Measurements from ENCODE around the gene ARFIP2. TPM values are rescaled to one million over a fixed set of nuclear protein-coding genes. Genes with fewer than 3 reads are reported as not detected.

ARFIP2 gene
- polyA plus RNA-seq, 1 experiment, result 79.1 TPM

GRCh38 chr11:6473451-6474412 is 7.4 kb downstream of the ARFIP2 start, which contains the start of gene TRIM3:
TRIM3 (minus strand) TSS chr11:6473941; CDS start chr11:6465695, 8,246 bp downstream.
- ChIA-PET CTCF (interaction anchor here (0.8 to 5.0 kb wide), 4 partner anchors 30 to 1558 kb away, joined by 3 to 44 read pairs (median 6); no protein-coding TSS in a partner anchor), POLR2A (interaction anchor here (0.6 to 2.3 kb wide), 5 partner anchors 8 to 209 kb away, joined by 3 to 9 read pairs (median 3); partner anchors contain the start of genes APBB1 and MRPL17)
- peak within 1 kb of the TSS; percentile 84 for H3K4me3 ChIP-seq (ENCODE audit: low read depth, low read length)
- no peaks in the 10 kb centered on the region for H3K27me3 ChIP-seq (ENCODE audit: control insufficient read depth, insufficient read depth, low read length)
- TF ChIP-seq CTCF (IDR thresholded peaks at IDR 0.05; ENCODE audit: low read depth, low read length), result peak; percentile 57
- peak; percentile 50 for DNase-seq (ENCODE audit: low read depth, low spot score)
- no peaks in the 10 kb centered on the region; the same call in 1 of the 2 replicates for H3K9me3 ChIP-seq (ENCODE audit: control insufficient read depth, insufficient read depth, low read length)
- H3K27ac ChIP-seq (ENCODE audit: low read depth, low read length), result peak within 1 kb of the TSS; percentile 94

GRCh38 chr11:6472934-6473333 is 8.2 kb downstream of the ARFIP2 start:
- peak overlapping the region; percentile 84 for H3K4me3 ChIP-seq (ENCODE audit: low read depth, low read length)
- H3K27me3 ChIP-seq (ENCODE audit: control insufficient read depth, insufficient read depth, low read length), result no peaks in the 10 kb centered on the region
- no peak for DNase-seq (ENCODE audit: low read depth, low spot score)
- H3K9me3 ChIP-seq (ENCODE audit: control insufficient read depth, insufficient read depth, low read length), result no peaks in the 10 kb centered on the region; the same call in 1 of the 2 replicates
- no peak overlapping the region for H3K27ac ChIP-seq (ENCODE audit: low read depth, low read length)
- ChIA-PET CTCF (interaction anchor here (2.1 to 5.0 kb wide), 2 partner anchors 29 to 95 kb away, joined by 7 to 44 read pairs; no protein-coding TSS in a partner anchor), POLR2A (interaction anchor here (1.0 to 2.3 kb wide), 4 partner anchors 9 to 210 kb away, joined by 3 to 9 read pairs (median 3); partner anchors contain the start of genes APBB1 and MRPL17)
- no peak for TF ChIP-seq CTCF (IDR thresholded peaks at IDR 0.05; ENCODE audit: low read depth, low read length)

GRCh38 chr11:6469599-6469998 is 11.5 kb downstream of the ARFIP2 start:
- DNase-seq (ENCODE audit: low read depth, low spot score), result no peak
- TF ChIP-seq CTCF (IDR thresholded peaks at IDR 0.05; ENCODE audit: low read depth, low read length), result no peak
- Histone ChIP-seq H3K4me3 (ENCODE audit: low read depth, low read length) (no peak overlapping the region), H3K9me3 (ENCODE audit: control insufficient read depth, insufficient read depth, low read length) (no peaks in the 10 kb centered on the region; the same call in 1 of the 2 replicates), H3K27me3 (ENCODE audit: control insufficient read depth, insufficient read depth, low read length) (no peaks in the 10 kb centered on the region), H3K27ac (ENCODE audit: low read depth, low read length) (no peak overlapping the region)
- ChIA-PET CTCF (interaction anchor here (0.8 to 2.3 kb wide), 4 partner anchors 26 to 213 kb away, joined by 3 to 17 read pairs (median 9); partner anchors contain the start of gene MRPL17), POLR2A (interaction anchor here (1.8 kb wide), 1 partner anchor 50 kb away, joined by 4 read pairs; the partner anchor contains the start of gene APBB1)

GRCh38 chr11:6468712-6469495 is 12.2 kb downstream of the ARFIP2 start:
- ChIA-PET CTCF (interaction anchor here (0.6 to 2.3 kb wide), 6 partner anchors 25 to 214 kb away, joined by 3 to 17 read pairs (median 4); partner anchors contain the start of gene MRPL17), POLR2A (interaction anchor here (1.8 kb wide), 1 partner anchor 50 kb away, joined by 4 read pairs; the partner anchor contains the start of gene APBB1)
- TF ChIP-seq CTCF (IDR thresholded peaks at IDR 0.05; ENCODE audit: low read depth, low read length), result no peak
- H3K9me3 ChIP-seq (ENCODE audit: control insufficient read depth, insufficient read depth, low read length), result no peaks in the 10 kb centered on the region; the same call in 1 of the 2 replicates
- H3K27ac ChIP-seq (ENCODE audit: low read depth, low read length), result no peak overlapping the region
- H3K4me3 ChIP-seq (ENCODE audit: low read depth, low read length), result no peak overlapping the region
- DNase-seq (ENCODE audit: low read depth, low spot score), result peak; percentile 57
- no peaks in the 10 kb centered on the region for H3K27me3 ChIP-seq (ENCODE audit: control insufficient read depth, insufficient read depth, low read length)

Data from AG04450 (cell line).